Naive thymus-derived CD8-positive, alpha-beta T cell (primary cell): ENCODE results near the gene ARPC5. TPM values are rescaled to one million over a fixed set of nuclear protein-coding genes. Genes with fewer than 3 reads are reported as not detected.

Experiments
- ATAC-seq, 2 donors: fragments of 150-1000 bp; cut with Tn5 transposase in 1 of 2; sonication (Bioruptor Pico), chemical (Tn5 transposase) in 1 of 2; 1 replicate in 1 of 2; 2 replicates in 1 of 2; pipeline ENCODE4 v1.10.0; 2021; ENCODE audit warnings: mild to moderate bottlenecking in 2 of 2, moderate library complexity in 2 of 2
- POLR2A ChIA-PET: fragments of 350-600 bp; sonication (Branson Sonifier 250); formaldehyde crosslinking; loops from one replicate; lab custom pipeline; 2021; ENCODE audit warnings: antibody characterized with exemption; lab: Charles Lee
- DNase-seq, 10 donors: peaks; one replicate each; pipeline versions ENCODE4 v3.0.0 to v3.0.0-alpha.2; 2020 to 2022
- H3K27ac Mint-ChIP-seq, 10 donors: one replicate each; pipeline ENCODE4 v1.8.0; 2020 to 2022; ENCODE audit warnings: mild to moderate bottlenecking in 10 of 10, mixed read lengths in 10 of 10, moderate library complexity in 4 of 10, inconsistent platforms in 1 of 10
- H3K27me3 Mint-ChIP-seq, 5 donors: one replicate each; pipeline ENCODE4 v1.8.0; 2021 to 2022; ENCODE audit warnings: mixed read lengths in 5 of 5
- H3K36me3 Mint-ChIP-seq, 3 donors: one replicate each; pipeline ENCODE4 v1.8.0; 2020 to 2022; ENCODE audit warnings: mixed read lengths in 3 of 3, mild to moderate bottlenecking in 2 of 3, inconsistent platforms in 1 of 3
- H3K4me1 Mint-ChIP-seq, 4 donors: one replicate each; pipeline ENCODE4 v1.8.0; 2021 to 2022; ENCODE audit warnings: mixed read lengths in 4 of 4
- H3K4me3 Mint-ChIP-seq, 10 donors: one replicate each; pipeline ENCODE4 v1.8.0; 2020 to 2022; ENCODE audit warnings: mild to moderate bottlenecking in 10 of 10, mixed read lengths in 10 of 10, moderate library complexity in 6 of 10, inconsistent platforms in 1 of 10
- H3K9me3 Mint-ChIP-seq, 9 donors: one replicate each; pipeline ENCODE4 v1.8.0; 2020 to 2022; ENCODE audit warnings: mixed read lengths in 9 of 9, mild to moderate bottlenecking in 3 of 9, inconsistent platforms in 1 of 9, moderate library complexity in 1 of 9
- polyA plus RNA-seq, 3 donors: library from polyadenylated mRNA; unstranded; fragments of 300-500 nt; fragmentation: Illumina TruSeq; gene quantifications; one replicate each; pipeline ENCODE4 v1.2.3, GENCODE V29; 2021
- total RNA-seq, 8 experiments: library from RNA in 2 of 8; stranded (reverse) in 2 of 8; gene quantifications; one replicate each; pipeline ENCODE4 v1.2.3 and lab custom pipeline; 2021 to 2026

The ARPC5 gene
- total and polyA plus RNA-seq, 5 experiments from 2014 or later: 99.6 to 556 (median 400) TPM

GRCh38 chr1:183605904-183606303 is 29.7 kb downstream of the ARPC5 start:
- Mint-ChIP-seq H3K4me1 (peaks cover 0 to 24% (median 6%) of the 10 kb centered on the region in 4 donors), H3K36me3 (peaks cover 0 to 6% (median 0%) of the 10 kb centered on the region in 3 donors), H3K4me3 (no peak overlapping the region), H3K27ac (no peak overlapping the region), H3K27me3 (peaks cover 0 to 21% (median 7%) of the 10 kb centered on the region in 5 donors), H3K9me3 (no peaks in the 10 kb centered on the region)
- POLR2A ChIA-PET: no interaction called here
- no peak for ATAC-seq
- DNase-seq: no peak

- DNase-seq: no peak
These were observed 30.8 kb downstream of the ARPC5 start for GRCh38 chr1:183604815-183605214.

GRCh38 chr1:183604038-183604808 is 31.4 kb downstream of the ARPC5 start:
- no peak for ATAC-seq
- H3K9me3 Mint-ChIP-seq: no peaks in the 10 kb centered on the region

More at GRCh38 chr1:183604815-183605214, 30.8 kb downstream of the ARPC5 start:
- H3K4me3 Mint-ChIP-seq: peak overlapping the region in 1 of 10 donors; percentile 40
- H3K9me3 Mint-ChIP-seq: no peaks in the 10 kb centered on the region
- H3K27me3 Mint-ChIP-seq: peaks cover 0 to 21% (median 7%) of the 10 kb centered on the region in 5 donors
- POLR2A ChIA-PET: no interaction called here
- peaks cover 0 to 24% (median 6%) of the 10 kb centered on the region in 4 donors for H3K4me1 Mint-ChIP-seq
- peaks cover 0 to 8% (median 0%) of the 10 kb centered on the region in 3 donors for H3K36me3 Mint-ChIP-seq
- ATAC-seq: no peak
- H3K27ac Mint-ChIP-seq: peak overlapping the region in 1 of 10 donors; percentile 23

GRCh38 chr1:183602510-183602909 is 33.1 kb downstream of the ARPC5 start:
- DNase-seq: no peak
- peaks cover 0 to 7% (median 0%) of the 10 kb centered on the region in 3 donors for H3K36me3 Mint-ChIP-seq
- H3K27me3 Mint-ChIP-seq: peaks cover 0 to 18% (median 7%) of the 10 kb centered on the region in 5 donors
- peaks cover 0 to 21% (median 4%) of the 10 kb centered on the region in 4 donors for H3K4me1 Mint-ChIP-seq
- ATAC-seq: no peak
- H3K27ac Mint-ChIP-seq: no peak overlapping the region
- peaks cover 0 to 2% (median 0%) of the 10 kb centered on the region in 9 donors for H3K9me3 Mint-ChIP-seq
- no peak overlapping the region for H3K4me3 Mint-ChIP-seq
- POLR2A ChIA-PET: no interaction called here

More at GRCh38 chr1:183604038-183604808, 31.4 kb downstream of the ARPC5 start:
- peak overlapping the region in 1 of 10 donors; percentile 40 for H3K4me3 Mint-ChIP-seq
- H3K27ac Mint-ChIP-seq: peak overlapping the region in 3 of 10 donors; percentile 19 to 85 (median 23)
- POLR2A ChIA-PET: no interaction called here
- no peak for DNase-seq
- peaks cover 0 to 24% (median 6%) of the 10 kb centered on the region in 4 donors for H3K4me1 Mint-ChIP-seq
- peaks cover 0 to 9% (median 0%) of the 10 kb centered on the region in 3 donors for H3K36me3 Mint-ChIP-seq
- H3K27me3 Mint-ChIP-seq: peaks cover 0 to 18% (median 7%) of the 10 kb centered on the region in 5 donors

GRCh38 chr1:183600634-183601033 is 34.9 kb downstream of the ARPC5 start:
- ATAC-seq (no peak), DNase-seq (no peak)
- H3K4me1 Mint-ChIP-seq: peaks cover 0 to 18% (median 3%) of the 10 kb centered on the region in 4 donors
- peaks cover 0 to 18% (median 7%) of the 10 kb centered on the region in 5 donors for H3K27me3 Mint-ChIP-seq
- H3K27ac Mint-ChIP-seq: no peak overlapping the region
- H3K36me3 Mint-ChIP-seq: peaks cover 0 to 5% (median 0%) of the 10 kb centered on the region in 3 donors
- H3K9me3 Mint-ChIP-seq: peaks cover 0 to 2% (median 0%) of the 10 kb centered on the region in 9 donors
- POLR2A ChIA-PET: no interaction called here
- no peak overlapping the region for H3K4me3 Mint-ChIP-seq

- peaks cover 0 to 2% (median 0%) of the 10 kb centered on the region in 9 donors for H3K9me3 Mint-ChIP-seq
- POLR2A ChIA-PET: no interaction called here
These were observed 35.4 kb downstream of the ARPC5 start for GRCh38 chr1:183600136-183600535.

GRCh38 chr1:183598386-183598785 is 37.2 kb downstream of the ARPC5 start:
- Mint-ChIP-seq H3K4me3 (no peak overlapping the region), H3K27me3 (peaks cover 0 to 6% (median 2%) of the 10 kb centered on the region in 5 donors), H3K27ac (peak overlapping the region in 1 of 10 donors; percentile 12), H3K36me3 (peaks cover 0 to 5% (median 0%) of the 10 kb centered on the region in 3 donors), H3K9me3 (peaks cover 0 to 2% (median 0%) of the 10 kb centered on the region in 9 donors), H3K4me1 (peaks cover 0 to 13% (median 0%) of the 10 kb centered on the region in 4 donors)
- POLR2A ChIA-PET: no interaction called here
- no peak for ATAC-seq
- no peak for DNase-seq

More at GRCh38 chr1:183600136-183600535, 35.4 kb downstream of the ARPC5 start:
- Mint-ChIP-seq H3K4me1 (peaks cover 0 to 18% (median 3%) of the 10 kb centered on the region in 4 donors), H3K36me3 (peaks cover 0 to 5% (median 0%) of the 10 kb centered on the region in 3 donors), H3K27me3 (peaks cover 0 to 18% (median 7%) of the 10 kb centered on the region in 5 donors), H3K4me3 (no peak overlapping the region), H3K27ac (no peak overlapping the region)
- DNase-seq (no peak), ATAC-seq (no peak)

GRCh38 chr1:183597656-183598347 is 37.8 kb downstream of the ARPC5 start:
- peaks cover 0 to 19% (median 0%) of the 10 kb centered on the region in 4 donors for H3K4me1 Mint-ChIP-seq
- DNase-seq: no peak
- peaks cover 0 to 10% (median 2%) of the 10 kb centered on the region in 5 donors for H3K27me3 Mint-ChIP-seq
- peak overlapping the region in 1 of 10 donors; percentile 30 for H3K27ac Mint-ChIP-seq
- peaks cover 0 to 5% (median 0%) of the 10 kb centered on the region in 3 donors for H3K36me3 Mint-ChIP-seq
- ATAC-seq: no peak
- no peak overlapping the region for H3K4me3 Mint-ChIP-seq
- POLR2A ChIA-PET: no interaction called here
- peaks cover 0 to 2% (median 0%) of the 10 kb centered on the region in 9 donors for H3K9me3 Mint-ChIP-seq

- peaks cover 0 to 29% (median 0%) of the 10 kb centered on the region in 4 donors for H3K4me1 Mint-ChIP-seq
- no peak overlapping the region for H3K4me3 Mint-ChIP-seq
- H3K9me3 Mint-ChIP-seq: peaks cover 0 to 2% (median 0%) of the 10 kb centered on the region in 9 donors
- no peak overlapping the region for H3K27ac Mint-ChIP-seq
- peaks cover 0 to 5% (median 0%) of the 10 kb centered on the region in 3 donors for H3K36me3 Mint-ChIP-seq
- DNase-seq: no peak
- H3K27me3 Mint-ChIP-seq: peaks cover 0 to 10% (median 0%) of the 10 kb centered on the region in 5 donors
- POLR2A ChIA-PET: no interaction called here
- no peak for ATAC-seq
These were observed 39.1 kb downstream of the ARPC5 start for GRCh38 chr1:183596500-183596899.

GRCh38 chr1:183595537-183595936 is 40.0 kb downstream of the ARPC5 start:
- Mint-ChIP-seq H3K27ac (no peak overlapping the region), H3K9me3 (peaks cover 0 to 2% (median 0%) of the 10 kb centered on the region in 9 donors), H3K4me3 (no peak overlapping the region), H3K36me3 (peaks cover 0 to 3% (median 0%) of the 10 kb centered on the region in 3 donors), H3K4me1 (peaks cover 0 to 37% (median 1%) of the 10 kb centered on the region in 4 donors), H3K27me3 (peaks cover 0 to 10% (median 0%) of the 10 kb centered on the region in 5 donors)
- POLR2A ChIA-PET: no interaction called here
- ATAC-seq: no peak
- DNase-seq: no peak

- no peak for ATAC-seq
- POLR2A ChIA-PET: no interaction called here
These were observed 42.2 kb downstream of the ARPC5 start for GRCh38 chr1:183593356-183593755.

GRCh38 chr1:183592733-183593132 is 42.9 kb downstream of the ARPC5 start:
- no peaks in the 10 kb centered on the region for H3K9me3 Mint-ChIP-seq
- ATAC-seq: no peak
- H3K4me3 Mint-ChIP-seq: peak overlapping the region in 1 of 10 donors; percentile 11
- DNase-seq: no peak
- H3K27ac Mint-ChIP-seq: peak overlapping the region in 1 of 10 donors; percentile 34
- H3K4me1 Mint-ChIP-seq: peaks cover 5 to 50% (median 9%) of the 10 kb centered on the region in 4 donors
- POLR2A ChIA-PET: no interaction called here
- peaks cover 0 to 10% (median 0%) of the 10 kb centered on the region in 5 donors for H3K27me3 Mint-ChIP-seq
- no peaks in the 10 kb centered on the region for H3K36me3 Mint-ChIP-seq

More at GRCh38 chr1:183593356-183593755, 42.2 kb downstream of the ARPC5 start:
- DNase-seq: no peak
- Mint-ChIP-seq H3K27ac (peak overlapping the region in 1 of 10 donors; percentile 34), H3K9me3 (no peaks in the 10 kb centered on the region), H3K4me1 (peaks cover 5 to 50% (median 9%) of the 10 kb centered on the region in 4 donors), H3K27me3 (peaks cover 0 to 10% (median 0%) of the 10 kb centered on the region in 5 donors), H3K36me3 (no peaks in the 10 kb centered on the region), H3K4me3 (peak overlapping the region in 1 of 10 donors; percentile 36)
